LNCAP (cell line): Measurements from ENCODE around the gene COL5A2.

Experiments used
- TF ChIP-seq, protein P1 (sequence below): fragments of 450-650 bp; IDR thresholded peaks from 2 replicates; pipeline ENCODE4 v1.5.1; 2017; ENCODE audit warnings: mild to moderate bottlenecking

COL5A2 gene

GRCh38 chr2:189146553-189146952 is 33.0 kb downstream of the COL5A2 start:
- TF ChIP-seq, protein P1, sequence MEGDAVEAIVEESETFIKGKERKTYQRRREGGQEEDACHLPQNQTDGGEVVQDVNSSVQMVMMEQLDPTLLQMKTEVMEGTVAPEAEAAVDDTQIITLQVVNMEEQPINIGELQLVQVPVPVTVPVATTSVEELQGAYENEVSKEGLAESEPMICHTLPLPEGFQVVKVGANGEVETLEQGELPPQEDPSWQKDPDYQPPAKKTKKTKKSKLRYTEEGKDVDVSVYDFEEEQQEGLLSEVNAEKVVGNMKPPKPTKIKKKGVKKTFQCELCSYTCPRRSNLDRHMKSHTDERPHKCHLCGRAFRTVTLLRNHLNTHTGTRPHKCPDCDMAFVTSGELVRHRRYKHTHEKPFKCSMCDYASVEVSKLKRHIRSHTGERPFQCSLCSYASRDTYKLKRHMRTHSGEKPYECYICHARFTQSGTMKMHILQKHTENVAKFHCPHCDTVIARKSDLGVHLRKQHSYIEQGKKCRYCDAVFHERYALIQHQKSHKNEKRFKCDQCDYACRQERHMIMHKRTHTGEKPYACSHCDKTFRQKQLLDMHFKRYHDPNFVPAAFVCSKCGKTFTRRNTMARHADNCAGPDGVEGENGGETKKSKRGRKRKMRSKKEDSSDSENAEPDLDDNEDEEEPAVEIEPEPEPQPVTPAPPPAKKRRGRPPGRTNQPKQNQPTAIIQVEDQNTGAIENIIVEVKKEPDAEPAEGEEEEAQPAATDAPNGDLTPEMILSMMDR: no peak

DNA sequence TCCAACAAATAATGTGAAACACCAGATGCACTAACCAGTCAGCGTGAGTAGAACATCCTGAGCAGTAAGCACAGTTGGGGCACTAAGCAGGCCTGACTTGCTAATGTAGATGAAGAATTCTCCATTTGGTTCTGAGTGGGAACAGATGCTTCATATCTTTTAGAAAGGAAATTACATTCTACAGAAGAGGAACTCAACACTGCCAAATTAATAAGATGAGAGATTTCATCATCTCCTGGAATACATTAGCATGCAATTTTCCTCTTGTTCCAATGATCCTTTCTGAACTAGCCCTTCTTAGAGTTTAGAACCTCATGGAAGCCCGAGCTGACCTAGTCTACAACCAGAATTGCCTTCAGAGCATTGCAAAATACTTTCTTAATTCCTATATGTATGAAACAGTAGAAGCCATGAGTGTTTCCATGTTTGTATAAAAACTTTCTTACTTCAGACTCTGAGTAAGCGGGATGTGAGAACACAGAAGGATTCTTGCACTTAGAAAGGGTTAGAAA is 34.8 kb downstream of the COL5A2 start:
- TF ChIP-seq, protein P1: no peak

GRCh38 chr2:189143925-189144324 is 35.6 kb downstream of the COL5A2 start:
- TF ChIP-seq, protein P1: no peak

DNA sequence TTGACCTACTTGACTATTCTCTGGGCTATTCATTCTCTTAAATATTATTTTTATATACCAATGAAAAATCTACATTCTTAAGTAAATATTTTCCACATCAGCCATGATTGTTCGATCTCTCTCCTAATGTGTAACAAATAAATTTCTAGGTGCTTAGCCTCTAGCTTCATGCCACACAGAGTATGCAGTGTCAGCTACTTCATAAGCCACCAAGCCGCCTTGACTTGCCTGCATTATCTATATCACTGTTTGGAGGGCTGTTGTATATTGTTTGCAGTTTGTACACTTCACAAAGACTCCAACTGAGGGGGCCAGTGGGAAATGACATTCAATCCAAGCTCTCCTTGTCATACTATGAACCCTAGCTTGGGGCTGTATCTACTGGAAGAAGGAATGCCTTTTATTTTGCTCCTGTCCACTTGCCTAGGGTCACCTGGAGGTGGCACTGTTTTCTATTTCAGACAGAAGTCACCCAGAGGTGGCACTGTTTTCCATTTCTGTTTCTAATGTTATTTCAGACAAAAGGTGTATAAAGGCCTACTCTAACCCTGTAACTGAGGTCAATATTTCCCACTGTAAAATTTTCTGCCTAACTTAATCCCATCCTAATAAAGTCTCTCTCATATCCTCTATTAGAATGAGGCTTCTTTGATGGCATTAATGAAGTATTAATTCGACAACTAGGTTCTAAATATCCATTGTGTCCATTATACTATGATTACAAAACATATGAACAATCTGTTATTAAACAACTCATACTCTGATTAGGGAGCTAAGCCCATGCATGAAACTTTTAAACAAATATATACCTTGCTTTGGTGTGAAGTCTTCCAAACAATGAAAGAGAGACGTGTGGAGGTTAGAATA is 36.4 kb downstream of the COL5A2 start:
- TF ChIP-seq, protein P1: peak; percentile 84

DNA sequence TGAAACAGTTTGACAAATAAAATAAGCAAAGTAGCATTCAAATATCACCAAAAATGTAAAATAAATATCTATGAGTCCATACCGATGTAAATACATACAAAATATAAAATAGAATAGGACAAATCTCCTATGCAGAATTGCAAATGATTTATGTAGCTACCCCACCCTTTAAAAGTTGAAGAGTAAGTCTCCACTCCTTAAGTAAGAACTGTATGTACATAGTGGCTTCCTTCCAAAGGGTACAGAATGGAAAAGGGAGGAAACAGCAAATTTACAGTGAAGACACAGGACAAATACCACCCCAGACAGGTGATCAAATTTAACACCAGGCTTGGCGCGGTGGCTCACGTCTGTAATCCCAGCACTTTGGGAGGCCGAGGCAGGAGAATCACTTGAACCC is 40.8 kb downstream of the COL5A2 start:
- TF ChIP-seq, protein P1: no peak

GRCh38 chr2:189137519-189137918 is 42.0 kb downstream of the COL5A2 start:
- TF ChIP-seq, protein P1: no peak

DNA sequence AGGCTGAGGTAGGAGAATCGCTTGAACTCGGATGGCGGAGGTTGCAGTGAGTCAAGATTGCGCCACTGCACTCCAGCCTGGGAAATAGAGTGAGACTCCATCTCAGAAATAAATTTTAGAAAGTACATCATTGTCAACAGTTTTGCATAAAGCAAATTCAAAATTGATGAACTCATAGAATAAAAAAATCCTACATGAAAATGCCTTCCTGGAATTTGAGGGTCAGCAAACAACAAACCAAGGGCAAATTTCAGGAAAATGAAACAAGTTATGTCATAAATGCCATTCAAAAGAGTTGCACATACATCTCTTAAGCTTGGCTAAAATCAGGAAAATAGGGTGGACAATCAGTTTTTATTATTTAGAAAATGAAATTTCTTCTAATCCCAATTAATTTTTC is 45.1 kb downstream of the COL5A2 start:
- TF ChIP-seq, protein P1: no peak
